Neural progenitor cell (in vitro differentiated cells): ENCODE data around the gene COL4A3. TPM values are rescaled to one million over a fixed set of nuclear protein-coding genes. Genes with fewer than 3 reads are reported as not detected.

ENCODE experiments used
- DNase-seq: peaks from one replicate; pipeline ENCODE4 v3.0.0-alpha.2; 2016; ENCODE audit warnings: low spot score
- H2AFZ ChIP-seq: fragments of 200-600 bp; sonication (generic); replicated peaks from 2 replicates; pipeline ENCODE4 v1.6.1; 2016; ENCODE audit warnings: antibody characterized with exemption
- H3F3A ChIP-seq: fragments of 200-600 bp; sonication (generic); 2 replicates; pipeline ENCODE4 v1.6.1; 2016; ENCODE audit warnings: antibody characterized with exemption, low read depth
- H3K27ac ChIP-seq: fragments of 200-600 bp; sonication (generic); 2 replicates; pipeline ENCODE4 v1.5.1; 2016; ENCODE audit warnings: mild to moderate bottlenecking
- H3K27me3 ChIP-seq: fragments of 200-600 bp; sonication (generic); 2 replicates; pipeline ENCODE4 v1.6.1; 2016; ENCODE audit warnings: mild to moderate bottlenecking, moderate library complexity
- H3K36me3 ChIP-seq: fragments of 200-600 bp; sonication (generic); 2 replicates; pipeline ENCODE4 v1.5.1; 2016
- H3K4me1 ChIP-seq: fragments of 200-600 bp; sonication (generic); 2 replicates; pipeline ENCODE4 v1.6.1; 2016; ENCODE audit warnings: mixed run types
- H3K4me2 ChIP-seq: fragments of 200-600 bp; sonication (generic); 2 replicates; pipeline ENCODE4 v1.6.1; 2016
- H3K4me3 ChIP-seq: fragments of 200-600 bp; sonication (generic); 2 replicates; pipeline ENCODE4 v1.5.1; 2016
- H3K79me2 ChIP-seq: fragments of 200-600 bp; sonication (generic); 2 replicates; pipeline ENCODE4 v1.6.1; 2016; ENCODE audit warnings: low read depth
- H3K9ac ChIP-seq: fragments of 200-600 bp; sonication (generic); 2 replicates; pipeline ENCODE4 v1.6.1; 2016
- H3K9me3 ChIP-seq: fragments of 200-600 bp; sonication (generic); 2 replicates; pipeline ENCODE4 v1.5.1; 2016; ENCODE audit warnings: low read depth
- H4K20me1 ChIP-seq: fragments of 200-600 bp; sonication (generic); 2 replicates; pipeline ENCODE4 v1.6.1; 2016; ENCODE audit warnings: low read depth
- H3K27ac Mint-ChIP-seq: 3 replicates; pipeline ENCODE4 v1.8.0; 2021; ENCODE audit warnings: mixed read lengths
- H3K27me3 Mint-ChIP-seq: 2 replicates; pipeline ENCODE4 v1.8.0; 2022; ENCODE audit warnings: low read depth, mild to moderate bottlenecking, inconsistent platforms, moderate library complexity, mixed read lengths; ENCODE audit not compliant: insufficient read depth
- H3K36me3 Mint-ChIP-seq: 3 replicates; pipeline ENCODE4 v1.8.0; 2021; ENCODE audit warnings: mixed read lengths
- H3K4me1 Mint-ChIP-seq: 3 replicates; pipeline ENCODE4 v1.8.0; 2021; ENCODE audit warnings: mixed read lengths
- H3K4me3 Mint-ChIP-seq: 3 replicates; pipeline ENCODE4 v1.8.0; 2021; ENCODE audit warnings: mild to moderate bottlenecking, moderate library complexity, mixed read lengths
- H3K9me3 Mint-ChIP-seq: 3 replicates; pipeline ENCODE4 v1.8.0; 2020; ENCODE audit warnings: mixed read lengths
- EZH2 ChIP-seq: fragments of 200-600 bp; sonication (generic); IDR thresholded peaks from 2 replicates; pipeline ENCODE4 v1.6.1; 2017; ENCODE audit warnings: antibody characterized with exemption, mild to moderate bottlenecking, moderate library complexity
- EZH2phosphoT487 ChIP-seq: fragments of 200-600 bp; sonication (generic); IDR thresholded peaks from 2 replicates; pipeline ENCODE4 v1.6.1; 2017; ENCODE audit warnings: antibody characterized with exemption
- total RNA-seq: library from RNA; depleted of rRNA; stranded (reverse); fragments of >200 nt; gene quantifications from 2 replicates; pipeline ENCODE4 v1.2.3, GENCODE V29; 2015; ENCODE audit warnings: low replicate concordance
- TF ChIP-seq, protein P1 (sequence below): fragments of 200-600 bp; sonication (generic); IDR thresholded peaks from 2 replicates; pipeline ENCODE4 v1.5.1; 2017; ENCODE audit warnings: antibody characterized with exemption, mild to moderate bottlenecking

COL4A3 gene
- total RNA-seq, 1 donor from 2014 or later = not detected

DNA sequence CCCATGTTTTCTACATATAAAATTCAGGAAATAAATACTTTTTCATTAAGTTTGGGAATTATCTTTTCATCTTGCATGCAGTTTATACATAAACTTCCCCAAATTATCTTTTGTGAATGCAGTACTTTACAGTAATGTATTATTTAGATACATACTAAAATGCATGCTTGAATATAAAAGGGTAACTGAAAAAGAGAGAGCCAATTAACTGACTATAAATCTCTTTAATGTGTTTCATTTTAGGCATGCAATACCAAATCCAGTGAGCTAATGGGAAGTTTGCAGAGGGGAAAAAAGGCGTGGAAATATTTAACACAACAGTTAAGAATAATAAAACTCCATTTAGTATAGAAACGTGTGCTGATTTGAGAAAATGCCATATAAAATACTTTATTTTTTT lies 39.6 kb upstream of the COL4A3 start:
- no peak for DNase-seq
- no peaks in the 10 kb centered on the region for H3K9me3 Mint-ChIP-seq
- H3K27me3 ChIP-seq = no peaks in the 10 kb centered on the region
- H3K36me3 ChIP-seq = no peaks in the 10 kb centered on the region
- no peak overlapping the region for H3K27ac ChIP-seq
- H4K20me1 ChIP-seq = no peaks in the 10 kb centered on the region
- H3K27me3 Mint-ChIP-seq = peaks cover 4% of the 10 kb centered on the region
- H3K27ac Mint-ChIP-seq = no peak overlapping the region
- H3K79me2 ChIP-seq = no peaks in the 10 kb centered on the region
- no peak overlapping the region for H3K4me3 Mint-ChIP-seq
- TF ChIP-seq EZH2 (no peak), EZH2phosphoT487 (no peak)
- TF ChIP-seq, protein P1, sequence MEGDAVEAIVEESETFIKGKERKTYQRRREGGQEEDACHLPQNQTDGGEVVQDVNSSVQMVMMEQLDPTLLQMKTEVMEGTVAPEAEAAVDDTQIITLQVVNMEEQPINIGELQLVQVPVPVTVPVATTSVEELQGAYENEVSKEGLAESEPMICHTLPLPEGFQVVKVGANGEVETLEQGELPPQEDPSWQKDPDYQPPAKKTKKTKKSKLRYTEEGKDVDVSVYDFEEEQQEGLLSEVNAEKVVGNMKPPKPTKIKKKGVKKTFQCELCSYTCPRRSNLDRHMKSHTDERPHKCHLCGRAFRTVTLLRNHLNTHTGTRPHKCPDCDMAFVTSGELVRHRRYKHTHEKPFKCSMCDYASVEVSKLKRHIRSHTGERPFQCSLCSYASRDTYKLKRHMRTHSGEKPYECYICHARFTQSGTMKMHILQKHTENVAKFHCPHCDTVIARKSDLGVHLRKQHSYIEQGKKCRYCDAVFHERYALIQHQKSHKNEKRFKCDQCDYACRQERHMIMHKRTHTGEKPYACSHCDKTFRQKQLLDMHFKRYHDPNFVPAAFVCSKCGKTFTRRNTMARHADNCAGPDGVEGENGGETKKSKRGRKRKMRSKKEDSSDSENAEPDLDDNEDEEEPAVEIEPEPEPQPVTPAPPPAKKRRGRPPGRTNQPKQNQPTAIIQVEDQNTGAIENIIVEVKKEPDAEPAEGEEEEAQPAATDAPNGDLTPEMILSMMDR = no peak
- no peak overlapping the region for H3K4me2 ChIP-seq
- H3F3A ChIP-seq = no peaks in the 10 kb centered on the region
- H3K4me3 ChIP-seq = no peak overlapping the region
- peaks cover 3% of the 10 kb centered on the region for H3K4me1 Mint-ChIP-seq
- H3K4me1 ChIP-seq = no peaks in the 10 kb centered on the region
- H3K36me3 Mint-ChIP-seq = no peaks in the 10 kb centered on the region
- H3K9me3 ChIP-seq = no peaks in the 10 kb centered on the region
- no peak overlapping the region for H2AFZ ChIP-seq
- no peak overlapping the region for H3K9ac ChIP-seq

DNA sequence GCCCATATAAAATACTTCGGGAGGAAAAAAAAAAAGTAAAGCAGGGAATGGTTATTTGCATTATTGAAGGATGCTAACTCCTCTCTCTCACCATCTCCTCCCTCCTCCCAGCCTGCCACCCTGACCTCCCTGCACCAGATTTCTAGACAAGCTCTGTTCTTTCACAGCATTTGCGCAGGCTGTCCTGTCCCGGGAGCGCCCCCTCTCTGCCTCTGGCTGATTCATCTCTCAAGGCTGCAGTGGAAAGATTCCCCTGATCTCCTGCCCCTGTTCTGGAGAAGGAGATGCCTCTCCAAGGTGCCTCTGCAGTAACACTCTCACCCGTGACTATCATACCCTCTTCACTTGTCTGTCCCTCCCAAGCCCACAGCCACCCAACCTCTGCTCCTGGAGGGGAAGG lies 38.9 kb upstream of the COL4A3 start:
- DNase-seq = peak; percentile 63

DNA sequence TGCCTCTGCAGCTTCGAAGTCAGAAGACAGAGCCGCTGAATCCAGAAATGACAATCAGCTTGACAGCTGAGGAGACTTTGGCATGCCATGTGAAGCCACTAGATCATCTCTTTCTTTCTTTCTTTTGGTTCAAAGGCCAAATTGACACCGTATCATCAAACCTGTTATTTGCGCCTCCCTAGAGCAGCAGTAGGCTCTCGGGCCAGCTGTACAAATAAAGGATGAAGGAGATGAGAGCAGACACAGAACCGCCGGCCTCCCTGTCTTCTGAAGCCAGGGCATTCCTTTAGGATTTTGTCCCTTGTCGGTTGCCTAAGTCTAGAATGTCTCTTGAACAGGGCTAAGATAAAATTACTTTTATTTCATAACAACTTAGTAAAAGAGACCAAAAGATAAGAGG lies 37.2 kb upstream of the COL4A3 start:
- no peaks in the 10 kb centered on the region for H3F3A ChIP-seq
- no peak overlapping the region for H2AFZ ChIP-seq
- TF ChIP-seq EZH2 = no peak
- no peak for TF ChIP-seq EZH2phosphoT487
- no peak overlapping the region for H3K4me3 ChIP-seq
- H3K9ac ChIP-seq = no peak overlapping the region
- no peaks in the 10 kb centered on the region for H3K79me2 ChIP-seq
- no peaks in the 10 kb centered on the region for H3K9me3 ChIP-seq
- H3K9me3 Mint-ChIP-seq = no peaks in the 10 kb centered on the region
- no peaks in the 10 kb centered on the region for H3K36me3 Mint-ChIP-seq
- no peaks in the 10 kb centered on the region for H3K4me1 ChIP-seq
- no peak overlapping the region for H3K27ac Mint-ChIP-seq
- H3K4me1 Mint-ChIP-seq = peaks cover 3% of the 10 kb centered on the region
- H3K36me3 ChIP-seq = no peaks in the 10 kb centered on the region
- H3K27me3 ChIP-seq = no peaks in the 10 kb centered on the region
- peaks cover 5% of the 10 kb centered on the region for H3K27me3 Mint-ChIP-seq
- no peak overlapping the region for H3K4me3 Mint-ChIP-seq
- H4K20me1 ChIP-seq = no peaks in the 10 kb centered on the region
- H3K27ac ChIP-seq = no peak overlapping the region
- no peak overlapping the region for H3K4me2 ChIP-seq
- peak; percentile 37 for DNase-seq

More for the DNA sequence above, 38.9 kb upstream of the COL4A3 start:
- Mint-ChIP-seq H3K9me3 (no peaks in the 10 kb centered on the region), H3K36me3 (no peaks in the 10 kb centered on the region), H3K4me1 (peaks cover 3% of the 10 kb centered on the region), H3K27ac (peak overlapping the region; percentile 42), H3K4me3 (no peak overlapping the region), H3K27me3 (peaks cover 4% of the 10 kb centered on the region)
- no peaks in the 10 kb centered on the region for H3K79me2 ChIP-seq
- no peaks in the 10 kb centered on the region for H3K27me3 ChIP-seq
- H2AFZ ChIP-seq = no peak overlapping the region
- H3K4me3 ChIP-seq = no peak overlapping the region
- no peaks in the 10 kb centered on the region for H3K4me1 ChIP-seq
- H3K4me2 ChIP-seq = no peak overlapping the region
- H3K9ac ChIP-seq = no peak overlapping the region
- no peak overlapping the region for H3K27ac ChIP-seq
- no peaks in the 10 kb centered on the region for H3K36me3 ChIP-seq
- H3K9me3 ChIP-seq = no peaks in the 10 kb centered on the region
- H3F3A ChIP-seq = no peaks in the 10 kb centered on the region
- H4K20me1 ChIP-seq = no peaks in the 10 kb centered on the region
- TF ChIP-seq, protein P1 = peak; percentile 59
- TF ChIP-seq EZH2phosphoT487 = no peak
- no peak for TF ChIP-seq EZH2

DNA sequence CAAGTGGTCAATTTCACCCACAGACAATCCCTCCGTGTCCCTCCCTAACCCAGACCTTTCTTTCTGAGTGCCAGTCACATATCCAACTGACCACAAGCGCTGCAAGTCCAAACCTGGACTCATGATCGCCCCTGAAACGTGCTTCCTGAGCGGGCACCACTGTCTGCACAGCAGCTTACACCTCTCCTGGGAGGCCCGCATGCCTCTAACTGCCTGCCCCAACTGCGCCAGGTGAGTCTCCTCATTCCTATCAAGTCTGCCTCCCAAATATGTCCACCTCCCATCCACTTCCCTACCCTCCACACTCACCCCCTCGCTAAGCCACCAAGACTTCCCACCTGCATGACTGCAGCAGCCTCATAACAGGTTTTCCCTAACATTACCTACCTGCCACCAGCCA lies 33.8 kb upstream of the COL4A3 start:
- no peaks in the 10 kb centered on the region for H3K27me3 ChIP-seq
- H3K79me2 ChIP-seq = no peaks in the 10 kb centered on the region
- H3K27ac Mint-ChIP-seq = peak overlapping the region; percentile 0
- H3K4me1 Mint-ChIP-seq = peaks cover 7% of the 10 kb centered on the region
- peaks cover 4% of the 10 kb centered on the region for H3K27me3 Mint-ChIP-seq
- no peaks in the 10 kb centered on the region for H3K36me3 Mint-ChIP-seq
- no peaks in the 10 kb centered on the region for H3F3A ChIP-seq
- no peak overlapping the region for H3K4me3 Mint-ChIP-seq
- no peak overlapping the region for H3K4me3 ChIP-seq
- no peak overlapping the region for H3K4me2 ChIP-seq
- H3K36me3 ChIP-seq = no peaks in the 10 kb centered on the region
- no peaks in the 10 kb centered on the region for H3K4me1 ChIP-seq
- no peak overlapping the region for H3K9ac ChIP-seq
- no peak for DNase-seq
- H2AFZ ChIP-seq = no peak overlapping the region
- no peak for TF ChIP-seq EZH2phosphoT487
- TF ChIP-seq EZH2 = no peak
- TF ChIP-seq, protein P1 = no peak
- H3K9me3 ChIP-seq = no peaks in the 10 kb centered on the region
- no peaks in the 10 kb centered on the region for H3K9me3 Mint-ChIP-seq
- H3K27ac ChIP-seq = no peak overlapping the region
- H4K20me1 ChIP-seq = no peaks in the 10 kb centered on the region
